COLO668 (cell line): ENCODE results near the gene TRPC4AP.
"Not testable (repeated sequence)": the region's sequence is repeated elsewhere in the genome, so short reads cannot be mapped to it uniquely, and the experiment has no call there.

ENCODE experiments used
- DNase-seq: peaks from one replicate; lab custom pipeline; 2025; ENCODE audit not compliant: unreplicated experiment; lab: John Stamatoyannopoulos, UW

Gene TRPC4AP, protein sequence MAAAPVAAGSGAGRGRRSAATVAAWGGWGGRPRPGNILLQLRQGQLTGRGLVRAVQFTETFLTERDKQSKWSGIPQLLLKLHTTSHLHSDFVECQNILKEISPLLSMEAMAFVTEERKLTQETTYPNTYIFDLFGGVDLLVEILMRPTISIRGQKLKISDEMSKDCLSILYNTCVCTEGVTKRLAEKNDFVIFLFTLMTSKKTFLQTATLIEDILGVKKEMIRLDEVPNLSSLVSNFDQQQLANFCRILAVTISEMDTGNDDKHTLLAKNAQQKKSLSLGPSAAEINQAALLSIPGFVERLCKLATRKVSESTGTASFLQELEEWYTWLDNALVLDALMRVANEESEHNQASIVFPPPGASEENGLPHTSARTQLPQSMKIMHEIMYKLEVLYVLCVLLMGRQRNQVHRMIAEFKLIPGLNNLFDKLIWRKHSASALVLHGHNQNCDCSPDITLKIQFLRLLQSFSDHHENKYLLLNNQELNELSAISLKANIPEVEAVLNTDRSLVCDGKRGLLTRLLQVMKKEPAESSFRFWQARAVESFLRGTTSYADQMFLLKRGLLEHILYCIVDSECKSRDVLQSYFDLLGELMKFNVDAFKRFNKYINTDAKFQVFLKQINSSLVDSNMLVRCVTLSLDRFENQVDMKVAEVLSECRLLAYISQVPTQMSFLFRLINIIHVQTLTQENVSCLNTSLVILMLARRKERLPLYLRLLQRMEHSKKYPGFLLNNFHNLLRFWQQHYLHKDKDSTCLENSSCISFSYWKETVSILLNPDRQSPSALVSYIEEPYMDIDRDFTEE

DNA sequence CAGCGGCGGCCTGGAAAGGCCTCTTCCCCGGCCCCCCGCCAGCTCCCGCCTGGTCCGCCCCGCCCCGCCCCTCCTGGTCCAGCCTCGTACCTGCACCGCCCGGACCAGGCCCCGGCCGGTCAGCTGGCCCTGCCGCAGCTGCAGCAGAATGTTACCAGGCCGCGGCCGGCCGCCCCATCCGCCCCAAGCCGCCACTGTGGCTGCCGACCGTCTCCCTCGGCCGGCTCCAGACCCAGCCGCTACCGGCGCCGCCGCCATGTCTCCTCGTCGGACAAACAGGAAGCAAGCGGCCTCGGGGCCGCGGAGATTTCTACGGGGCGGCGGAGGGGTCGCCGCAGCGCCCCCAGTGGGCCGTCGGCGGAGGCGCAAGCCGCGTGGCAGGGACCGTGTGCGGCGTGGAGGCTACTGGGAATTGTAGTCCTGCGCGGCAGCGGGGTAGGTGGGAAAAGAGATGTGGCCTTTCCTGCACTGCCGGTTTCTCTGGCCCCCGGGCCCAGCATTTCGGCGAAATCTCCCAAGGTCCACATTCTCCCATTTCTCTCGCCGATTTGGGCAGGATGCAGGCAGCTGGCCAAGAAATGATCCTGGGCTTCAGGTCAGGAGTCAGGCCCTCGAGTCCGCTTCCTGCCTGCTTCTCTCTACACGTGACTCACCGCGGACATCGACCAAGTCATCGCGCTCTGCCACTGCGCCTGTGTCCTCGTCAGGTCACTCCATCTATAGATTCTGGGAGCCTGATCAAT lies at the start of gene TRPC4AP:
TSS of gene TRPC4AP (minus strand) at position 284 of the 743 bp plus-strand sequence. CDS start at position 258, 26 bp downstream.
- peak; percentile 96 for DNase-seq

- no peak for DNase-seq
Observed at GRCh38 chr20:35135867-35136586, 43.4 kb upstream of the TRPC4AP start.

DNA sequence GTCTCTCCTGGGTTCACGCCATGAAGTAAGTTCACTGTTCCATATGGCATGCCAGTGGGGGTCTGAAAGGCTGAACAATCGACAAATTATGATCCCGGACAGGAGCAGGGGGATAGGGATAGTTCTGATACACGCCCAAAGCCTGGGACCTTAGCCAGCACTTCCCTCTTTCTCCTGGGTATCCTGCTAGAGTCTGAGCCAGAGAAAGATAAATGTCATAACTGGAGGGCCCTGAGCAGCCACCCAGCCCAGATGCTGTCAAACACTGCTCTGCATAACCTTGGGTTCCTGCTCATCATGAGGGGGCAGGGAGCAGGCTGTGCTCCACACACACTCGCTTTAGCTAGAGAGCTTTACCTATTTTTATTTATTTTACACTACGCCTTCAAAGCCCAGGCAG lies 42.3 kb upstream of the TRPC4AP start:
- no peak for DNase-seq

GRCh38 chr20:35134472-35134871 lies 41.9 kb upstream of the TRPC4AP start:
- no peak for DNase-seq

- DNase-seq, result no peak
Observed at GRCh38 chr20:35133735-35134134, 41.1 kb upstream of the TRPC4AP start.

GRCh38 chr20:35133031-35133430 lies 40.4 kb upstream of the TRPC4AP start:
- DNase-seq, result no peak

GRCh38 chr20:35131934-35132333 lies 39.3 kb upstream of the TRPC4AP start:
- no peak for DNase-seq

GRCh38 chr20:35129647-35130069 lies 37.1 kb upstream of the TRPC4AP start:
- DNase-seq, result no peak

- no peak for DNase-seq
Observed at GRCh38 chr20:35125753-35126152, 33.1 kb upstream of the TRPC4AP start.

DNA sequence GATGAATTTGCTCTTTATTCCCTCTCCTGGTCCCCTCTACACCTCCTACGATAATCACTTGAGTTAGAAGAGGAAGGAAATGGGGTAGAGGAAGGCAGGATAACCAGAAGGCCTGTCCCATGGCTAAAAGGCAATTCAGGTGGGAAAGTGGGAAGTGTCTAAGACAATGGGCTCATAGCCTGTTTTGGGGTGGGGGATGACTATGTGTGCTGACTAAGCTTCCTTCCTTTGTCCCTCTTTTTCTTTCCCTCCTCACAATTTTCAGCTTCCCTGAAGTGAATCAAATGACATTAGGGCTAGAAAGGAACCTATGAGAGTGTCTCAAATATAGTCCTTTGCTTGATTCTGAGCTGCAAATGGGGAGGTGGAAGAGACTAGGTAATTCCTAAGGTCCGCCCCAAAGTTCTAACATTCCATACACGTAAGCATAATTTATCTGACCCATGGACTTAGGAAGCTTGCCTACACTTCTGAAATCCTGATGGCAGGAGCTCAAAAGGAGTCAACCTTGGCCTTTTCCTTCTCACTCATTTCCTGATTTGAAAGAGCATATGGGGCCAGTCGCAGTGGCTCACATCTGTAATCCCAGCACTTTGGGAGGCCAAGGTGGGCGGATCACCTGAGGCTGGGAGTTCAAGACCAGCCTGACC lies 30.3 kb upstream of the TRPC4AP start:
- DNase-seq, result no peak

DNA sequence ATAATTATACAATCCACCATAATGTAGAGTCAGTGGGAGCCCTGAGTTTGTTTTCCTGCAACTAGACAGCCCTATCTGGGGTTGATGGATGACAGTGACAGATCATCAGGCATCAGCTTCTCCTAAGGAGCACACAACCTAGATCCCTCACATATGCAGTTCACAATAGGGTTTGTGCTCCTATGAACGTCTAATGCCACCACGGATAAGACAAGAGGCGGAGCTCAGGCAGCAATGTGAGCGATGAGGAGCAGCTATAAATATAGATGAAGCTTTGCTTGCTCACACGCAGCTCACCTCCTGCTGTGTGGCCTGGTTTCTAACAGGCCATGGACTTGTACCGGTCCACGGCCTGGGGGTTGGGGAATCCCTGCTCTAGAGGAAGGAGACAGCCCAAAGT lies 28.6 kb upstream of the TRPC4AP start:
- DNase-seq, result no peak

DNA sequence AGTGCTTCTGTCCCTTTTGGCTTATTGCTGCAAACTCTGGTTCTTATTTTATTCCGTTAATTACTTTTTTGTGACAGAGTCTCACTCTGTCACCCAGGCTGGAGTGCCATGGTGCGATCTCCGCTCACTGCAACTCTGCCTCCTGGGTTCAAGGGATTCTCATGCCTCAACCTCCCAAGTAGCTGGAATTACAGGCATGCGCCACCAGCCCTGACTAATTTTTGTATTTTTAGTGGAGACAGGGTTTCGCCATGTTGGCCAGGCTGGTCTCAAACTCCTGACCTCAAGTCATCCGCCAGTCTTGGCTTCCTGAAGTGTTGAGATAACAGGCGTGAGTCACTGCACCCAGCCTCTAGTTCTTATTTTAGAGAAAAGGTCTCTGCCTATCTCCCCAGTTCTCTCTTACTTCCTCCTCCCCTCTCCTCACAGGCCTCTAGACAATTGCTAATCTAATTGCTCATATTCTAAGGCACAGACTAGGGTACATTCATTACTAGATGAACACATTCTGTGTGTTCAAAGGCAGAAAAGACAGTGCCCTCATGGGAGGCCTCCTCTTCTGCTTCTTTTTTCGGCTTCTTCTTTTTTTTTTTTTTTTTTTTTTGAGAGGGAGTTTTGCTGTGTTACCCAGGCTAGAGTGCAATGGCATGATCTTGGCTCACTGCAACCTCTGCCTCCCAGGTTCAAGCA lies 27.6 kb upstream of the TRPC4AP start:
- no peak for DNase-seq

- no peak for DNase-seq
Observed at GRCh38 chr20:35117629-35118028, 25.0 kb upstream of the TRPC4AP start.

DNA sequence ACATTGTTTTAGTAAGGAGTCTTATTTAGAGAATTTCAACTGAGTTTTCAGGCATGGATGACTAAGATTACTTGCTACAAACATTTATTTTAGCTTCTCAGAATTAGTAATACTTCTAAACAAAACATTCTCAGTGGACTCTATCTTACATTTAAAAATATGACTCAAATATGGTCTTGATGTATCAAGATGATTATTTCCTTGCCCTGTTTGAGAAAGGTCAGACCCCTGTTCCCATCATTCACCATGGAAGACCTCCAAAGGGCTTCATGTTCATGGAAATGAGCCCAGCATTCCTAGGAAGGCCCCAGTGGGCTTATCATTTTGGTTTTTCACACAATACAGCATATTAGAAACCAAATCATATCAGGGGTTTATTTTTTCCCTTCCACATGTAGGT lies 24.6 kb upstream of the TRPC4AP start:
- no peak for DNase-seq

GRCh38 chr20:35116258-35116657 lies 23.7 kb upstream of the TRPC4AP start:
- DNase-seq, result no peak

- DNase-seq, result no peak
Observed at GRCh38 chr20:35115606-35116005, 23.0 kb upstream of the TRPC4AP start.

DNA sequence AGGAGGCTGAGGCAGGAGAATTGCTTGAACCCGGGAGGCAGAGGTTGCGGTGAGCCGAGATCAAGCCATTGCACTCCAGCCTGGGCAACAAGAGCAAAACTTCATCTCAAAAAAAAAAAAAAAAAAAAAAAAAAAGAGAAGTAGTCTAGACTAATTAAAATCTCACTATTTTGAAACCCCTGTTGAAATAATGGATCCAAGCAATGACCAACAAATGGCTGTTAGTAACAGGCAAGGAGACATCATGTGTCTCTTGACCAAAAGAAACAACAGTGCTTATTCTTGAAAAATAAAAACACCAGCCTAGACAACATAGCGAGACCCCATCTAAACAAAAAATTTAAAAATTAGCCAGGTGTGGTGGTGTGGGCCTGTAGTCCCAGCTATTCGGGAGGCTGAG lies 19.7 kb upstream of the TRPC4AP start:
- DNase-seq, result not testable (repeated sequence)

DNA sequence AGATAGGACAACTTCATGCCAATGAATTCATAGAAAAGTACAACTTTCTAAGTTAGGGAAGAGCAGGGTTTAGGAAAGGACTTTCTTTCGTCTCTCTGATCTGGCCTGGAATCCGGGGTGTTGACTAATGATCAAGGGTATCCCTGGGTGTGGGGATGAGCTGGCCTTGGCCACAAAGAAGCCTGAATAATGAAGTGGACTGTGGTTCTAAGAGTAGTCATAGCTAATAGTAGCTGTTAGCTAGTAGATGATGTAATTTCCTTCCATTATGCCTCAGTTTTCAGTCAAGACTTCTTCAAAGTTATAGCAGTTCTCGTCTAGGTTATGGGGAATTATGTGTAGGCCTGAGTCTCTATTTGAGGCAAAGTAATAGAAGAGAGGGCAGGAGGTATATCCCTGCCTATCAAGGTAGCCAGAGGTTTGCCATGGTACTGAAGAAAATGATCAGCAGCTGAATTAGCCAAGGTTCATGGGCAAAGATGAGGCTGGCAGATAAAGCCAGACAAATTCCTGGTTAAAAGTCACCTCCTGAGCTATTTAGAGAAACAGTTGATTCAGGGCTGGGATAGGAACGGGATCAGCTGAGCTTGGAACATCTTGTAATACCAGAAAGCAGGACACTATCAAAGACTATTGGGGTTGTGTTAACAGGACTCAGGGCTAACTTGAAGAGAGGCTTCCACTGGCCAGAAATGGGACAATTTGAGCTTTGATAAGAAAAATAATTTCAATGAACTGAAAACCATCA lies 18.7 kb upstream of the TRPC4AP start:
- no peak for DNase-seq

DNA sequence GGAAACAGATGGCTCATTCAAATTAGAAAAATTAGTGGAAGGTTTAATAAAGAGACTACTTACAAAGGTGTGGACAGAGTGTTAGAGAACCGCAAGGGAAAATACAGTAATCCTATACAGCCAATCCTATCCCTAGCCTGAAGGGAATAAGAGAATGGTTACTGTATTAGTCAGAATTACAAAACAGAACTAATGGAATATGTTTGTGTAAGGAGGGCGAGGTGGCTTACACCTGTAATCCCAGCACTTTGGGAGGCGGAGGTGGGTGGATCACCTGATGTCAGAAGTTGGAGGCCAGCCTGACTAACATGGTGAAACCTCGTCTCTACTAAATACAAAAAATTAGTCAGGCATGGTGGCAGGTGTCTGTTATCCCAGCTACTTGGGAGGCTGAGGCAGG lies 16.3 kb upstream of the TRPC4AP start:
- no peak for DNase-seq
